IPS DF 6.9 (cell line): ENCODE results near the gene ADPRHL1.
"Not testable (repeated sequence)": the region's sequence is repeated elsewhere in the genome, so short reads cannot be mapped to it uniquely, and the experiment has no call there.

Source experiments
- DNase-seq: peaks from one replicate; pipeline ENCODE4 v3.0.0-alpha.2; 2013; ENCODE audit warnings: low read depth, low spot score
- H3K27ac ChIP-seq: one replicate; pipeline ENCODE4 v1.5.1; 2013; ENCODE audit warnings: low read length, control low read depth
- H3K27me3 ChIP-seq: 2 replicates; pipeline ENCODE4 v1.6.1; 2013; ENCODE audit warnings: mild to moderate bottlenecking, low read length; ENCODE audit not compliant: control insufficient read depth, insufficient read depth
- H3K36me3 ChIP-seq: 2 replicates; pipeline ENCODE4 v1.6.1; 2013; ENCODE audit warnings: low read length; ENCODE audit not compliant: control insufficient read depth, insufficient read depth
- H3K4me1 ChIP-seq: 2 replicates; pipeline ENCODE4 v1.6.1; 2013; ENCODE audit warnings: low read length; ENCODE audit not compliant: control insufficient read depth, insufficient read depth
- H3K4me3 ChIP-seq: 2 replicates; pipeline ENCODE4 v1.5.1; 2013; ENCODE audit warnings: mild to moderate bottlenecking, low read length
- H3K9me3 ChIP-seq: 2 replicates; pipeline ENCODE4 v1.6.1; 2013; ENCODE audit warnings: low read length, inconsistent platforms; ENCODE audit not compliant: control insufficient read depth, insufficient read depth
- WGBS: extraction: QIAGEN DNeasy Blood & Tissue Kit; methylation state at CpG from one replicate; pipeline ENCODE4 v1.1.7; 2013; ENCODE audit warnings: mixed read lengths, missing lambda C conversion rate; ENCODE audit not compliant: insufficient read length, insufficient coverage; 5-methylcytosine and 5-hydroxymethylcytosine counted together

Gene ADPRHL1

DNA sequence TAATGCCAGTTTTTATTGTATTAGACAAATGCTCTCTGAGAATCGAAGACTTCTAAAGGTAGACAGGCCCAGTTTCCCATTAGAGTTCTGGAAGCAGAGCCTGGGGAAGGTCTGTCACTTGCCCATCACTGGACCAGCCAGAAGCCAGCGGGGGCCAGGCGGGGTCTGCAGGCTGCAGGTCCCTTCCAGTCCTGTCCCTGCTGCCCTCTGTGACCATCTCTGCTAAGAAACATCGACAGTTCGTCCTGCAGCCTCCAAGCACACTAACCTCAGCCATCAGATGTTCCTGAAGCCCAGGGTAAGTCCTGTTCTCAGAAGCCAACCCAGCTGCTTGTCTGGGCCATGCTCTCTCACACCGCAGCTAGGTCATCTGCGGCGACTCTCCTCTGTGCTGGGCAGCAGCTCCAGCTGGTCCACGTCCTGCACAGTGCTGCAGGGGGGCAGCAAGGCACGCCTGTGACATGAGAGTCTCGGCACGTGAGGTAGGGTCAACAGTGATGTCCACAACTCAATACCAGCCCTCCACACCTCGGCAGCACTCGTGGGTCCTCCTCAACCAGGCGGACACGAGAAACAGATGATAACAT lies 2.9 kb upstream of the ADPRHL1 start:
- Histone ChIP-seq H3K9me3 (no peaks in the 10 kb centered on the region), H3K4me3 (no peak overlapping the region), H3K27ac (no peak overlapping the region), H3K4me1 (no peaks in the 10 kb centered on the region; the same call in 1 of the 2 replicates), H3K27me3 (no peaks in the 10 kb centered on the region), H3K36me3 (peaks cover 30% of the 10 kb centered on the region)
- no CpG with 5 or more reads among the region's 16 CpGs for WGBS
- no peak for DNase-seq

- no peaks in the 10 kb centered on the region for H3K9me3 ChIP-seq
- no peak for DNase-seq
- WGBS = no CpG with 5 or more reads among the region's 18 CpGs
- H3K4me3 ChIP-seq = no peak overlapping the region
- no peaks in the 10 kb centered on the region for H3K27me3 ChIP-seq
- peaks cover 27% of the 10 kb centered on the region for H3K36me3 ChIP-seq
- H3K4me1 ChIP-seq = no peaks in the 10 kb centered on the region; the same call in 1 of the 2 replicates
- no peak overlapping the region for H3K27ac ChIP-seq
Measured at GRCh38 chr13:113455384-113455783, 2.1 kb upstream of the ADPRHL1 start.

- Histone ChIP-seq H3K4me3 (no peak overlapping the region), H3K27me3 (no peaks in the 10 kb centered on the region), H3K36me3 (peaks cover 22% of the 10 kb centered on the region), H3K4me1 (no peaks in the 10 kb centered on the region; the same call in 1 of the 2 replicates), H3K9me3 (no peaks in the 10 kb centered on the region), H3K27ac (no peak overlapping the region)
- WGBS = no CpG with 5 or more reads among the region's 13 CpGs
- DNase-seq = no peak
Measured at GRCh38 chr13:113454936-113455335, 1.6 kb upstream of the ADPRHL1 start.

DNA sequence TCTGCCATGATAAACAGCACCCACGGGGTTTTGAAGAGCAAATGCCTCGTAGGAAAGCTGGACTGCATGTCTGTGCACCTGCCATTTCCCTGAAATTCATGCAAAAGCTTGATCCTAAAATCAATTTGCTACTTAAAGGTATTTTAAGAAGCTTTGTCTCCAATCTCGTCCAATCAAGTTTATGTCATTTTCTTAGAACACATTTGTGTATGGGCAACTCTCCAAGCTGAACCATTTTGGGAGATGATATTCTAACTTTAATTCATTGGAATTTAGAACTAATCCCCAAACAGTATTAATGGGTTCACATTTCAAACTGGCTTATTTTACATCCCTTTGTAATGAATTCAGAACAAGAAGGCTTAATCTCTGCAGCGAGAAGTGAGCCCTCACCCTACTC lies 822 bp downstream of the ADPRHL1 start:
- Histone ChIP-seq H3K36me3 (peaks cover 12% of the 10 kb centered on the region), H3K9me3 (no peaks in the 10 kb centered on the region), H3K4me1 (no peaks in the 10 kb centered on the region; the same call in 1 of the 2 replicates), H3K4me3 (no peak overlapping the region), H3K27ac (no peak overlapping the region), H3K27me3 (no peaks in the 10 kb centered on the region)
- no peak for DNase-seq
- WGBS = no CpG with 5 or more reads among the region's 4 CpGs

DNA sequence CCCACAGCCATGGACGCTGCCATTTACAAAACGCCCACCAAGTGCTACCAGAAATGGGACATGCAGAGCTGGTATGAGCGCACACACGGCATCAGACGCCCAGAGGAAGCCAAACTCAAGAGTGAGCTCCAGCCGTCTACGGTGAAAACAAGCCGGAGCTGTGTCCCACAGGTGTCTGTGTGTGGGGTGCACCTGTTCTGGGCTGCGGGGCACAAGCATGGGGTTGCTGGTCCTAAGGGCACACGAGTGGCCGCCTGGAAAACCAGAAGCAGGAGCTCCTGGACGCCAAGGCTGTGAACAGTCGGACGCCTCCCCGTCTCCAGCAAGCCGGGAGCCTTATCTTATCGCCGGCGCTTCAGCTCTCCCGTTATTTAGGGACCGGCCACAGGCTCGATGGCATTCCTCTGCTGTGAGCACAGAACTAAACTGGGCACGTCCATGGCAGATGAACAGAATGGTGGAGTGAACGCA lies 1.3 kb downstream of the ADPRHL1 start:
- H3K27ac ChIP-seq = no peak overlapping the region
- no peaks in the 10 kb centered on the region; the same call in 1 of the 2 replicates for H3K4me1 ChIP-seq
- WGBS = no CpG with 5 or more reads among the region's 24 CpGs
- H3K9me3 ChIP-seq = no peaks in the 10 kb centered on the region
- peaks cover 12% of the 10 kb centered on the region for H3K36me3 ChIP-seq
- H3K4me3 ChIP-seq = no peak overlapping the region
- no peaks in the 10 kb centered on the region for H3K27me3 ChIP-seq
- DNase-seq = no peak

GRCh38 chr13:113450861-113451620 lies 2.2 kb downstream of the ADPRHL1 start:
- H3K36me3 ChIP-seq, H3K9me3 ChIP-seq, H3K27me3 ChIP-seq, H3K4me1 ChIP-seq, H3K4me3 ChIP-seq, DNase-seq, H3K27ac ChIP-seq: not testable (repeated sequence)
- WGBS = no CpG with 5 or more reads among the region's 19 CpGs

GRCh38 chr13:113450348-113450744 lies 2.9 kb downstream of the ADPRHL1 start:
- not testable (repeated sequence) for H3K4me1 ChIP-seq, H3K4me3 ChIP-seq, DNase-seq, H3K36me3 ChIP-seq, H3K27ac ChIP-seq, H3K9me3 ChIP-seq, H3K27me3 ChIP-seq
- no CpG with 5 or more reads among the region's 9 CpGs for WGBS

GRCh38 chr13:113449693-113450347 lies 3.5 kb downstream of the ADPRHL1 start:
- H3K27ac ChIP-seq = no peak overlapping the region
- no peak for DNase-seq
- no peaks in the 10 kb centered on the region for H3K4me1 ChIP-seq
- no peaks in the 10 kb centered on the region for H3K27me3 ChIP-seq
- no CpG with 5 or more reads among the region's 13 CpGs for WGBS
- H3K9me3 ChIP-seq = no peaks in the 10 kb centered on the region
- no peak overlapping the region for H3K4me3 ChIP-seq
- H3K36me3 ChIP-seq = peaks cover 2% of the 10 kb centered on the region; the same call in 1 of the 2 replicates

GRCh38 chr13:113448885-113449692 lies 4.2 kb downstream of the ADPRHL1 start:
- Histone ChIP-seq H3K9me3 (no peaks in the 10 kb centered on the region), H3K4me1 (no peaks in the 10 kb centered on the region), H3K27ac (no peak overlapping the region), H3K27me3 (no peaks in the 10 kb centered on the region), H3K36me3 (no peaks in the 10 kb centered on the region), H3K4me3 (no peak overlapping the region)
- no CpG with 5 or more reads among the region's 29 CpGs for WGBS
- DNase-seq = no peak

- Histone ChIP-seq H3K9me3 (no peaks in the 10 kb centered on the region), H3K4me3 (no peak overlapping the region), H3K27ac (no peak overlapping the region), H3K4me1 (no peaks in the 10 kb centered on the region), H3K27me3 (no peaks in the 10 kb centered on the region), H3K36me3 (no peaks in the 10 kb centered on the region)
- WGBS = no CpG with 5 or more reads among the region's 6 CpGs
- no peak for DNase-seq
Measured at GRCh38 chr13:113448545-113448884, 4.8 kb downstream of the ADPRHL1 start.
